Ascending aorta (tissue), 2 donors: ENCODE data around the gene UCMA. TPM values are rescaled to one million over a fixed set of nuclear protein-coding genes. Genes with fewer than 3 reads are reported as not detected.
A peak's percentile ranks its signal among the peaks of the same experiment; 100 is the strongest.
"Not testable (repeated sequence)": the region's sequence is repeated elsewhere in the genome, so short reads cannot be mapped to it uniquely, and the experiment has no call there.

ENCODE experiments used
- DNase-seq, 2 donors: peaks; one replicate each; pipeline ENCODE4 v3.0.0-alpha.2; 2019; ENCODE audit warnings: low spot score in 2 of 2
- H3K27ac ChIP-seq, 2 donors: fragments of 200-600 bp; sonication (generic); one replicate each; pipeline ENCODE4 v1.5.1; 2016 to 2017; ENCODE audit warnings: mild to moderate bottlenecking in 1 of 2
- H3K27me3 ChIP-seq: fragments of 200-600 bp; sonication (generic); one replicate; pipeline ENCODE4 v1.5.1; 2017
- H3K36me3 ChIP-seq, 2 donors: fragments of 200-600 bp; sonication (generic); one replicate each; pipeline ENCODE4 v1.5.1; 2016
- H3K4me1 ChIP-seq, 2 donors: fragments of 200-600 bp; sonication (generic); one replicate each; pipeline ENCODE4 v1.5.1; 2016 to 2017; ENCODE audit warnings: mild to moderate bottlenecking in 1 of 2
- H3K4me3 ChIP-seq, 2 donors: fragments of 200-600 bp; sonication (generic); one replicate each; pipeline ENCODE4 v1.5.1; 2016 to 2017; ENCODE audit warnings: mild to moderate bottlenecking in 1 of 2
- H3K9me3 ChIP-seq, 2 donors: fragments of 200-600 bp; sonication (generic); one replicate each; pipeline ENCODE4 v1.5.1; 2016
- CTCF ChIP-seq, 3 experiments: fragments of 200-600 bp in 2 of 3; fragments of 450-650 bp in 1 of 3; sonication (generic) in 2 of 3; IDR thresholded peaks; one replicate each; pipeline ENCODE4 v1.5.1; 2016 to 2019; ENCODE audit warnings: antibody characterized with exemption in 3 of 3, mild to moderate bottlenecking in 1 of 3, moderate library complexity in 1 of 3
- intact Hi-C: fragments of 100-400 bp; cut with DNase I; formaldehyde crosslinking; loops from one replicate; pipeline ENCODE4 v1.15.1; 2023
- total RNA-seq: library from RNA; depleted of rRNA; stranded (reverse); fragments of >200 nt; gene quantifications from one replicate; pipeline ENCODE4 v1.1.0, GENCODE V29; 2016

UCMA gene
- not detected for total RNA-seq

GRCh38 chr10:13234172-13234571 is at the start of gene UCMA:
Gene UCMA, minus strand, starts transcription at chr10:13234374. Its CDS starts 116 bp downstream, at chr10:13234258.
- Histone ChIP-seq H3K4me3 (no peak within 1 kb of the TSS), H3K4me1 (no peaks in the 10 kb centered on the region), H3K27ac (no peak within 1 kb of the TSS), H3K9me3 (no peaks in the 10 kb centered on the region), H3K27me3 (no peaks in the 10 kb centered on the region), H3K36me3 (no peaks in the 10 kb centered on the region)
- intact Hi-C loops, result no loop called here
- TF ChIP-seq CTCF (IDR thresholded peaks at IDR 0.05), result no peak
- peak in 1 of 2 donors; percentile 34 for DNase-seq

GRCh38 chr10:13282348-13282747 is 48.2 kb upstream of the UCMA start:
- DNase-seq, intact Hi-C loops, H3K27me3 ChIP-seq, H3K9me3 ChIP-seq, H3K4me3 ChIP-seq, H3K4me1 ChIP-seq, H3K27ac ChIP-seq: not testable (repeated sequence)
- peaks cover 38 to 56% of the 10 kb centered on the region in 2 donors for H3K36me3 ChIP-seq

GRCh38 chr10:13276749-13277365 is 42.7 kb upstream of the UCMA start:
- intact Hi-C loops, result no loop called here
- peaks cover 30 to 31% of the 10 kb centered on the region in 2 donors for H3K36me3 ChIP-seq
- DNase-seq, result no peak
- H3K4me3 ChIP-seq, result no peak overlapping the region
- no peak for TF ChIP-seq CTCF (IDR thresholded peaks at IDR 0.05)
- no peaks in the 10 kb centered on the region for H3K9me3 ChIP-seq
- H3K4me1 ChIP-seq, result peaks cover 0 to 8% of the 10 kb centered on the region in 2 donors
- H3K27ac ChIP-seq, result no peak overlapping the region
- no peaks in the 10 kb centered on the region for H3K27me3 ChIP-seq

- H3K27me3 ChIP-seq, H3K4me3 ChIP-seq, H3K4me1 ChIP-seq, H3K9me3 ChIP-seq, DNase-seq, H3K27ac ChIP-seq, intact Hi-C loops: not testable (repeated sequence)
- H3K36me3 ChIP-seq, result peaks cover 24 to 26% of the 10 kb centered on the region in 2 donors
Measured at GRCh38 chr10:13276146-13276545, 42.0 kb upstream of the UCMA start.

GRCh38 chr10:13272164-13272571 is 38.0 kb upstream of the UCMA start:
- TF ChIP-seq CTCF (IDR thresholded peaks at IDR 0.05), result no peak
- intact Hi-C loops, result no loop called here
- Histone ChIP-seq H3K9me3 (no peaks in the 10 kb centered on the region), H3K27me3 (no peaks in the 10 kb centered on the region), H3K27ac (peak overlapping the region in 1 of 2 donors; percentile 15), H3K4me3 (peak overlapping the region in 1 of 2 donors; percentile 33), H3K36me3 (no peaks in the 10 kb centered on the region), H3K4me1 (peaks cover 0 to 8% of the 10 kb centered on the region in 2 donors)
- DNase-seq, result peak in 1 of 2 donors; percentile 63

- H3K4me3 ChIP-seq, result peak overlapping the region in 1 of 2 donors; percentile 33
- intact Hi-C loops, result loop anchor here (2.0 kb wide), 1 partner anchor 27 kb away; no protein-coding TSS in a partner anchor
- DNase-seq, result peak in 1 of 2 donors; percentile 65
- H3K4me1 ChIP-seq, result peaks cover 0 to 8% of the 10 kb centered on the region in 2 donors
- no peaks in the 10 kb centered on the region for H3K9me3 ChIP-seq
- peak; percentile 9 to 31 (median 21) for TF ChIP-seq CTCF (IDR thresholded peaks at IDR 0.05)
- H3K27me3 ChIP-seq, result no peaks in the 10 kb centered on the region
- no peaks in the 10 kb centered on the region for H3K36me3 ChIP-seq
- peak overlapping the region in 1 of 2 donors; percentile 15 for H3K27ac ChIP-seq
Measured at GRCh38 chr10:13271552-13272163, 37.5 kb upstream of the UCMA start.
